HepG2 (cell line): ENCODE results near the gene CCT8. TPM values are rescaled to one million over a fixed set of nuclear protein-coding genes. Genes with fewer than 3 reads are reported as not detected.

Source experiments
- AFF4 ChIP-seq: sonication (generic); formaldehyde crosslinking; IDR thresholded peaks from 2 replicates; pipeline ENCODE4 v1.4.0; 2020; ENCODE audit warnings: missing genetic modification reagents
- ATF7 ChIP-seq, 2 experiments: fragments of 450-650 bp in 1 of 2; sonication (generic) in 1 of 2; formaldehyde crosslinking in 1 of 2; IDR thresholded peaks; 2 replicates each; pipeline versions ENCODE4 v1.4.0 to v1.6.1; 2016 to 2020; ENCODE audit warnings: antibody characterized with exemption in 1 of 2, mild to moderate bottlenecking in 1 of 2, missing genetic modification reagents in 1 of 2
- CBX1 ChIP-seq: IDR thresholded peaks from one replicate; pipeline ENCODE4 v1.6.1; 2016; ENCODE audit warnings: antibody characterized with exemption, low read depth
- DR1 ChIP-seq: sonication (generic); formaldehyde crosslinking; IDR thresholded peaks from 2 replicates; pipeline ENCODE4 v1.8.0; 2021; ENCODE audit warnings: mild to moderate bottlenecking, missing genetic modification reagents, inconsistent platforms
- ERF ChIP-seq: IDR thresholded peaks from 2 replicates; pipeline ENCODE4 v1.6.1; 2018; ENCODE audit warnings: missing biosample characterization, missing genetic modification reagents
- HDAC6 ChIP-seq: fragments of 200-600 bp; sonication (generic); IDR thresholded peaks from 2 replicates; pipeline ENCODE4 v1.7.0; 2017; ENCODE audit warnings: mild to moderate bottlenecking, antibody characterized with exemption, low read length, low read depth
- HOXA9 ChIP-seq: sonication (generic); formaldehyde crosslinking; IDR thresholded peaks from 2 replicates; pipeline ENCODE4 v1.8.1; 2022; ENCODE audit warnings: missing genetic modification reagents, mild to moderate bottlenecking, moderate library complexity, borderline replicate concordance
- IRF1 ChIP-seq: sonication (generic); formaldehyde crosslinking; IDR thresholded peaks from 2 replicates; pipeline ENCODE4 v1.4.0; 2020; ENCODE audit warnings: low read depth, mild to moderate bottlenecking, missing genetic modification reagents
- MAFF ChIP-seq: IDR thresholded peaks from 2 replicates; pipeline ENCODE4 v1.6.1; 2011; ENCODE audit warnings: low read depth, low read length, improper control_type of control experiment
- MIER3 ChIP-seq: IDR thresholded peaks from 2 replicates; pipeline ENCODE4 v1.6.1; 2016; ENCODE audit warnings: missing compliant biosample characterization, borderline replicate concordance
- NFKB2 ChIP-seq: sonication (generic); formaldehyde crosslinking; IDR thresholded peaks from 2 replicates; pipeline ENCODE4 v1.4.0; 2020; ENCODE audit warnings: missing genetic modification reagents, borderline replicate concordance
- NFRKB ChIP-seq: fragments of 450-650 bp; IDR thresholded peaks from 2 replicates; pipeline ENCODE4 v1.6.1; 2017
- PLRG1 ChIP-seq: fragments of 450-650 bp; conservative IDR thresholded peaks from 2 replicates; pipeline ENCODE4 v1.6.1; 2016
- RFX1 ChIP-seq: fragments of 450-650 bp; IDR thresholded peaks from 2 replicates; pipeline ENCODE4 v1.6.1; 2017
- STAT5B ChIP-seq: sonication (generic); formaldehyde crosslinking; IDR thresholded peaks from 2 replicates; pipeline ENCODE4 v1.4.0; 2020; ENCODE audit warnings: missing genetic modification reagents
- ZBTB8A ChIP-seq: sonication (generic); formaldehyde crosslinking; IDR thresholded peaks from 2 replicates; pipeline ENCODE4 v1.4.0; 2020; ENCODE audit warnings: mild to moderate bottlenecking, low read depth, missing genetic modification reagents, borderline replicate concordance
- ZFP62 ChIP-seq: sonication (generic); formaldehyde crosslinking; IDR thresholded peaks from 2 replicates; pipeline ENCODE4 v1.4.0; 2020; ENCODE audit warnings: missing genetic modification reagents
- ZNF3 ChIP-seq: IDR thresholded peaks from 2 replicates; pipeline ENCODE4 v1.7.0; 2017; ENCODE audit warnings: inconsistent platforms
- ZNF326 ChIP-seq: sonication (generic); formaldehyde crosslinking; IDR thresholded peaks from 2 replicates; pipeline ENCODE4 v1.4.0; 2020; ENCODE audit warnings: missing genetic modification reagents, borderline replicate concordance
- ZNF333 ChIP-seq: sonication (generic); formaldehyde crosslinking; IDR thresholded peaks from 2 replicates; pipeline ENCODE4 v1.4.0; 2020; ENCODE audit warnings: mild to moderate bottlenecking, missing genetic modification reagents, borderline replicate concordance
- ZNF382 ChIP-seq: sonication (generic); formaldehyde crosslinking; IDR thresholded peaks from 2 replicates; pipeline ENCODE4 v1.5.0; 2020; ENCODE audit warnings: missing genetic modification reagents, mild to moderate bottlenecking, borderline replicate concordance
- ZNF572 ChIP-seq: sonication (generic); formaldehyde crosslinking; IDR thresholded peaks from 2 replicates; pipeline ENCODE4 v1.5.1; 2020; ENCODE audit warnings: mild to moderate bottlenecking, missing genetic modification reagents
- ZNF710 ChIP-seq: sonication (generic); formaldehyde crosslinking; IDR thresholded peaks from 2 replicates; pipeline ENCODE4 v1.5.0; 2020; ENCODE audit warnings: mild to moderate bottlenecking, missing genetic modification reagents, borderline replicate concordance
- ZNF879 ChIP-seq: sonication (generic); formaldehyde crosslinking; IDR thresholded peaks from 2 replicates; pipeline ENCODE4 v1.8.1; 2023; ENCODE audit warnings: missing genetic modification reagents
- ZSCAN20 ChIP-seq: sonication (generic); formaldehyde crosslinking; IDR thresholded peaks from 2 replicates; pipeline ENCODE4 v1.4.0; 2020; ENCODE audit warnings: missing genetic modification reagents, mild to moderate bottlenecking, borderline replicate concordance
- ZSCAN22 ChIP-seq: sonication (generic); formaldehyde crosslinking; IDR thresholded peaks from 2 replicates; pipeline ENCODE4 v1.4.0; 2020; ENCODE audit warnings: mild to moderate bottlenecking, missing genetic modification reagents
- polyA plus RNA-seq, 8 experiments: library from polyadenylated mRNA; depleted of rRNA in 3 of 8; stranded (reverse) in 7 of 8; unstranded in 1 of 8; fragments of >200 nt; fragmentation: Illumina TruSeq in 4 of 8; extraction: Trizol in 4 of 8; gene quantifications; 2 replicates each; pipeline versions ENCODE4 v1.2.1 to v1.2.3, GENCODE V29; 2011 to 2016; ENCODE audit warnings: low read depth in 4 of 8, missing spikeins in 1 of 8, mixed read lengths in 1 of 8; ENCODE audit not compliant: insufficient read depth in 1 of 8
- total RNA-seq, 5 experiments: library from RNA; depleted of rRNA; stranded (reverse); fragments of >200 nt; fragmentation: Illumina TruSeq; extraction: Trizol; gene quantifications; 2 replicates each; pipeline ENCODE4 v1.2.3, GENCODE V29; 2016; ENCODE audit warnings: low read depth in 1 of 5

Gene CCT8
- total and polyA plus RNA-seq, 2 of the 13 experiments (the other 11 are each of a cell fraction or from before 2014, with no cell fraction given): 127 to 325 TPM

- TF ChIP-seq ZNF326 (CRISPR knock-in tag) (no peak), AFF4 (CRISPR knock-in tag) (no peak; the same call in 1 of the 2 replicates), ZNF572 (CRISPR knock-in tag) (no peak), NFKB2 (CRISPR knock-in tag) (peak; percentile 98), ATF7 (IDR thresholded peaks at IDR 0.05) (no peak), ATF7 (CRISPR knock-in tag; IDR thresholded peaks at IDR 0.05) (no peak), ZBTB8A (no peak), HOXA9 (CRISPR knock-in tag) (no peak), ZNF3 (CRISPR knock-in tag) (no peak), STAT5B (CRISPR knock-in tag) (no peak), IRF1 (no peak), NFRKB (no peak), DR1 (CRISPR knock-in tag) (peak; percentile 89), ZNF710 (CRISPR knock-in tag) (0 out of 2 replicates have a peak, but pooled peaks have one; percentile 44), CBX1 (peak; percentile 81), HDAC6 (no peak), ZFP62 (CRISPR knock-in tag) (no peak), ZNF382 (CRISPR knock-in tag) (no peak), ZSCAN22 (CRISPR knock-in tag) (no peak), PLRG1 (no peak), RFX1 (no peak), ZNF333 (no peak; the same call in none of the 2 replicates), ERF (CRISPR knock-in tag) (peak; percentile 75; the same call in 1 of the 2 replicates), ZNF879 (CRISPR knock-in tag) (no peak), ZSCAN20 (CRISPR knock-in tag) (no peak), MIER3 (CRISPR knock-in tag) (peak; percentile 64; the same call in 1 of the 2 replicates), MAFF (no peak)
These were observed at the start of gene CCT8 (continued) for GRCh38 chr21:29073222-29074006.
